GM10248 (cell line): ENCODE measurements around the gene CFP.
"Not testable (repeated sequence)": the region's sequence is repeated elsewhere in the genome, so short reads cannot be mapped to it uniquely, and the experiment has no call there.

Source experiments
- CTCF ChIA-PET: fragments of 300-600 bp; sonication (Branson Sonifier 250); formaldehyde crosslinking; extraction: SDS; loops from one replicate; lab custom pipeline; 2021; ENCODE audit warnings: antibody characterized with exemption; lab: Yijun Ruan, JAX
- POLR2A ChIA-PET: fragments of 350-650 bp; sonication (Branson Sonifier 250); formaldehyde crosslinking; extraction: SDS; loops from one replicate; lab custom pipeline; 2020; ENCODE audit warnings: antibody characterized with exemption; lab: Yijun Ruan, JAX
- DNase-seq: peaks from one replicate; pipeline ENCODE4 v3.0.0; 2012; ENCODE audit errors: extremely low spot score
- TF ChIP-seq, protein P1 (sequence below): IDR thresholded peaks from 2 replicates; pipeline ENCODE4 v1.5.1; 2012; ENCODE audit warnings: mild to moderate bottlenecking, low read depth; ENCODE audit errors: extremely low read depth, missing control alignments, control extremely low read depth

CFP gene

DNA sequence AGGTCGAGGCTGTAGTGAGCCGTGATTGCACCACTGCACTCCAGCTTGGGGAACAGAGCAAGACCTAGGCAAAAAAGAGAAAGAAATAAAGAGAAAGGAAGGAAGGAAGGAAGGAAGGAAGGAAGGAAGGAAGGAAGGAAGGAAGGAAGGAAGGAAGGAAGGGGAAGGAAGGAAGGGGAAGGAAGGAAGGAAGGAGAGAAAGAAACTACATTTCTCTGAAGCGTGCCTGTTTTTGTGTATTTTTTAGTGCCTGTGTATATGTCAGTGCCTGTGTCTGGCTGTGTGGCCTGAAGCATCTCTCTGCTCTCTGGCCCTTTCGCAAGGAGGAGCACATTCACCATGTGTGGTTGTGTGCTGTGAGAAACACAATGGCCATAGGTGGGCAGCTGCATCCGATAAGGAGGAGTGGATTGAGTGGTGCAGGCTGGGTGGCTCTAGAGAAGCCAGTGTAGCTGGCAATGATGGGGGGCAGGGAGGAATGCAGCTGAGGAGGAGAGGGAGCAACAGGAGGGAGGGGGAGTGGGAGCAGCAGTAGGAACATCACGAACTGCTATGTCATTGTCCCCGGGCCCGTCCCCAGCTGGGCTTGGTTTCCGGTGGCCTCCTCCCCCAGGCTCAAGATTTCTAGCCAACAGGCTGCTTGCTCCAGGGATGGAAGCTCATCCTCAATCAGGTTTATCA is 21.5 kb downstream of the CFP start:
- TF ChIP-seq, protein P1, sequence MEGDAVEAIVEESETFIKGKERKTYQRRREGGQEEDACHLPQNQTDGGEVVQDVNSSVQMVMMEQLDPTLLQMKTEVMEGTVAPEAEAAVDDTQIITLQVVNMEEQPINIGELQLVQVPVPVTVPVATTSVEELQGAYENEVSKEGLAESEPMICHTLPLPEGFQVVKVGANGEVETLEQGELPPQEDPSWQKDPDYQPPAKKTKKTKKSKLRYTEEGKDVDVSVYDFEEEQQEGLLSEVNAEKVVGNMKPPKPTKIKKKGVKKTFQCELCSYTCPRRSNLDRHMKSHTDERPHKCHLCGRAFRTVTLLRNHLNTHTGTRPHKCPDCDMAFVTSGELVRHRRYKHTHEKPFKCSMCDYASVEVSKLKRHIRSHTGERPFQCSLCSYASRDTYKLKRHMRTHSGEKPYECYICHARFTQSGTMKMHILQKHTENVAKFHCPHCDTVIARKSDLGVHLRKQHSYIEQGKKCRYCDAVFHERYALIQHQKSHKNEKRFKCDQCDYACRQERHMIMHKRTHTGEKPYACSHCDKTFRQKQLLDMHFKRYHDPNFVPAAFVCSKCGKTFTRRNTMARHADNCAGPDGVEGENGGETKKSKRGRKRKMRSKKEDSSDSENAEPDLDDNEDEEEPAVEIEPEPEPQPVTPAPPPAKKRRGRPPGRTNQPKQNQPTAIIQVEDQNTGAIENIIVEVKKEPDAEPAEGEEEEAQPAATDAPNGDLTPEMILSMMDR: no peak
- ChIA-PET CTCF (no interaction called here), POLR2A (no interaction called here)
- no peak for DNase-seq

DNA sequence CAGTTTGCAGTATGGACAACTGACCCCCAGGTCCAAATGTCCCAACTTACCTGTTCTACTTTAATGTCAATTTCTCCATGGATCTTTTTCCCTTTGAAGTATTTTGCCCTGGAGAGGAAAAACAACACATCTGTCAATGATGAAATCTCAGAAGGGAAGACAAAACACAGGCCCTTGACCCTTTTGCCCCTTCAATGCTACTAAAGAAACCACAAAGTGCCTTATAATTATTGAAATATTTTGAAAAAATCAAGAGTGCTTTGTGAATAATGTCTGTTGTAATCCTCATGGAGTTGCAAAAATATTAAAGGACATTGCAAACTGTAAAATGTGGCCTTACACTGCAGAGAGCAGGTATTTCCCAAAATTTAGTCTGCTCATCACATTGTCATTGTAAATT is 22.6 kb downstream of the CFP start:
- POLR2A ChIA-PET: no interaction called here
- no peak for DNase-seq
- CTCF ChIA-PET: no interaction called here
- TF ChIP-seq, protein P1: no peak

- no peak for DNase-seq
- TF ChIP-seq, protein P1: no peak
- POLR2A ChIA-PET: no interaction called here
- CTCF ChIA-PET: no interaction called here
These were observed 24.7 kb downstream of the CFP start for GRCh38 chrX:47605024-47605423.

DNA sequence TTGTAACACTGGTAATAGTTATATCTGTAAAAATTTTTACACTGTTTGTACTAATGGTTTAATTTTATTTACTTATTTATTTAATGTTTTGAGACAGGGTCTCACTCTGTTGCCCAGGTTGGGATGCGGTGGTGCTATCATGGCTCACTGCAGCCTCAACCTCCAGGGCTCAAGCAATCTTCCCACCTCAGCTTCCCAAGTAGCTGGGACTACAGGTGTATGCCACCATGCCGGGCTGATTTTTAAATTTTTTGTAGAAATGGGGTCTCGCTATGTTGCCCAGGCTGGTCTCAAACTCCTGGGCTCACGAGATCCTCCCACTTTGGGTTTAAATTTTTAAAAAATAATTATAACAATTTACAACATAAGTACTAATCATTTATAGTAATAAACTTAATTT is 26.6 kb downstream of the CFP start:
- POLR2A ChIA-PET, DNase-seq, CTCF ChIA-PET: not testable (repeated sequence)

- ChIA-PET CTCF (no interaction called here), POLR2A (no interaction called here)
- DNase-seq: no peak
- TF ChIP-seq, protein P1: no peak
These were observed 32.5 kb downstream of the CFP start for GRCh38 chrX:47597222-47597621.

DNA sequence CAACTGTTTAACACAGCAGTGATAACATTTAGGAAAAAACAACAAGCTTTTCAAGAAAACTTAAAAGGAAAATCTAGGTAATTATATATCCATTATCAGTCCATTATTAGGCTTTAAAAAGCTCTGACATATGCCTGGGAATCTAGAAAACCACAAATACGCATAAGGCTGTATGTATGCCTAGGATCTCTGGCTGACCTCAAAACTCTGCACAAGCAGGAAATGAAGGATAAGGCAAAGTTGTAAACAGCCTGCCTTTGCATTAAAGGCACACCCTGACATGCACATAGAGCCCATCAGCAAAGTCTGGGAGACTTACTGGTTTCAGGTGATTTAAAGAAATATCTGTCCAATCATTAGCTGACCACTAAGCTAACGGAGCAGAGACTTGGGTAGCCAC is 33.5 kb downstream of the CFP start:
- POLR2A ChIA-PET: no interaction called here
- DNase-seq: no peak
- TF ChIP-seq, protein P1: no peak
- CTCF ChIA-PET: no interaction called here

GRCh38 chrX:47595716-47596251 is 33.9 kb downstream of the CFP start:
- ChIA-PET POLR2A (no interaction called here), CTCF (no interaction called here)
- DNase-seq: no peak
- TF ChIP-seq, protein P1: no peak
